ENCODE data around the gene MEX3C. TPM values are rescaled to one million over a fixed set of nuclear protein-coding genes. Genes with fewer than 3 reads are reported as not detected.

The MEX3C gene
- polyA plus RNA-seq, 1 donor from 2014 or later: 58.6 TPM

DNA sequence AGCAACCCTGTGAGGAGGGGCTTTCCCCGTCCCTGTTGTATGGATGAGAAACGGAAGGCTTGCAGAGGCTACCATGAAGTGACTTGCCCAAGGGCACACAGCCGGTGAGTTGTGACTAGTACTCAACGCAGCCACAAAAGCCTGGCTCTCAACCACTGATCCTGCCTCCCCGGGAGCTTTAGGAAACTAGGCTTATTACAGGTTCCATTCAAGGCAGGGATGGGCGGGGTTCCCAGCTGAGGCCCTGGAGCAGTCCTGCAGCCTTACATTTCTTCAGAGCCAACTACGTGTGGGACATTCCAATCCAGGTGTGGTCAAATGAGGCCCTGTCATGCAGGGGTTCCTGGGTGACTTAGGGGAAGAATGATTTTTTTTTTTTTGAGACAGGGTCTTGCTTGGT lies 59.6 kb downstream of the MEX3C start:
- no peak overlapping the region for H3K4me2 ChIP-seq (ENCODE audit: low read length)
- TF ChIP-seq RAD21 (conservative IDR thresholded peaks at IDR 0.05) (no peak), EZH2 (IDR thresholded peaks at IDR 0.05; ENCODE audit: borderline replicate concordance, insufficient read depth, low read length, poor library complexity, severe bottlenecking) (no peak), MXI1 (conservative IDR thresholded peaks at IDR 0.05; ENCODE audit: poor library complexity, severe bottlenecking) (no peak), POLR2AphosphoS5 (IDR thresholded peaks at IDR 0.05) (no peak), SMC3 (conservative IDR thresholded peaks at IDR 0.05; ENCODE audit: poor library complexity) (no peak), TAF1 (IDR thresholded peaks at IDR 0.05; ENCODE audit: low read depth) (no peak), EP300 (conservative IDR thresholded peaks at IDR 0.05; ENCODE audit: poor library complexity, severe bottlenecking) (no peak)
- TF ChIP-seq, protein P1, sequence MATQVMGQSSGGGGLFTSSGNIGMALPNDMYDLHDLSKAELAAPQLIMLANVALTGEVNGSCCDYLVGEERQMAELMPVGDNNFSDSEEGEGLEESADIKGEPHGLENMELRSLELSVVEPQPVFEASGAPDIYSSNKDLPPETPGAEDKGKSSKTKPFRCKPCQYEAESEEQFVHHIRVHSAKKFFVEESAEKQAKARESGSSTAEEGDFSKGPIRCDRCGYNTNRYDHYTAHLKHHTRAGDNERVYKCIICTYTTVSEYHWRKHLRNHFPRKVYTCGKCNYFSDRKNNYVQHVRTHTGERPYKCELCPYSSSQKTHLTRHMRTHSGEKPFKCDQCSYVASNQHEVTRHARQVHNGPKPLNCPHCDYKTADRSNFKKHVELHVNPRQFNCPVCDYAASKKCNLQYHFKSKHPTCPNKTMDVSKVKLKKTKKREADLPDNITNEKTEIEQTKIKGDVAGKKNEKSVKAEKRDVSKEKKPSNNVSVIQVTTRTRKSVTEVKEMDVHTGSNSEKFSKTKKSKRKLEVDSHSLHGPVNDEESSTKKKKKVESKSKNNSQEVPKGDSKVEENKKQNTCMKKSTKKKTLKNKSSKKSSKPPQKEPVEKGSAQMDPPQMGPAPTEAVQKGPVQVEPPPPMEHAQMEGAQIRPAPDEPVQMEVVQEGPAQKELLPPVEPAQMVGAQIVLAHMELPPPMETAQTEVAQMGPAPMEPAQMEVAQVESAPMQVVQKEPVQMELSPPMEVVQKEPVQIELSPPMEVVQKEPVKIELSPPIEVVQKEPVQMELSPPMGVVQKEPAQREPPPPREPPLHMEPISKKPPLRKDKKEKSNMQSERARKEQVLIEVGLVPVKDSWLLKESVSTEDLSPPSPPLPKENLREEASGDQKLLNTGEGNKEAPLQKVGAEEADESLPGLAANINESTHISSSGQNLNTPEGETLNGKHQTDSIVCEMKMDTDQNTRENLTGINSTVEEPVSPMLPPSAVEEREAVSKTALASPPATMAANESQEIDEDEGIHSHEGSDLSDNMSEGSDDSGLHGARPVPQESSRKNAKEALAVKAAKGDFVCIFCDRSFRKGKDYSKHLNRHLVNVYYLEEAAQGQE (IDR thresholded peaks at IDR 0.05; ENCODE audit: borderline replicate concordance): no peak
- TF ChIP-seq, protein P2, sequence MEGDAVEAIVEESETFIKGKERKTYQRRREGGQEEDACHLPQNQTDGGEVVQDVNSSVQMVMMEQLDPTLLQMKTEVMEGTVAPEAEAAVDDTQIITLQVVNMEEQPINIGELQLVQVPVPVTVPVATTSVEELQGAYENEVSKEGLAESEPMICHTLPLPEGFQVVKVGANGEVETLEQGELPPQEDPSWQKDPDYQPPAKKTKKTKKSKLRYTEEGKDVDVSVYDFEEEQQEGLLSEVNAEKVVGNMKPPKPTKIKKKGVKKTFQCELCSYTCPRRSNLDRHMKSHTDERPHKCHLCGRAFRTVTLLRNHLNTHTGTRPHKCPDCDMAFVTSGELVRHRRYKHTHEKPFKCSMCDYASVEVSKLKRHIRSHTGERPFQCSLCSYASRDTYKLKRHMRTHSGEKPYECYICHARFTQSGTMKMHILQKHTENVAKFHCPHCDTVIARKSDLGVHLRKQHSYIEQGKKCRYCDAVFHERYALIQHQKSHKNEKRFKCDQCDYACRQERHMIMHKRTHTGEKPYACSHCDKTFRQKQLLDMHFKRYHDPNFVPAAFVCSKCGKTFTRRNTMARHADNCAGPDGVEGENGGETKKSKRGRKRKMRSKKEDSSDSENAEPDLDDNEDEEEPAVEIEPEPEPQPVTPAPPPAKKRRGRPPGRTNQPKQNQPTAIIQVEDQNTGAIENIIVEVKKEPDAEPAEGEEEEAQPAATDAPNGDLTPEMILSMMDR (IDR thresholded peaks at IDR 0.05; ENCODE audit: poor library complexity, severe bottlenecking): no peak
- no peak overlapping the region for H3K27ac ChIP-seq (ENCODE audit: low read length)
- H4K20me1 ChIP-seq (ENCODE audit: insufficient read depth): no peaks in the 10 kb centered on the region
- H3K9me2 ChIP-seq (ENCODE audit: insufficient read depth, low read length): no peaks in the 10 kb centered on the region
- no peaks in the 10 kb centered on the region for H3K27me3 ChIP-seq (ENCODE audit: insufficient read depth, low read depth, low read length)
- H3K36me3 ChIP-seq (ENCODE audit: insufficient read depth, low read length): no peaks in the 10 kb centered on the region
- no peaks in the 10 kb centered on the region for H3F3A ChIP-seq (ENCODE audit: insufficient read depth, low read length, poor library complexity, severe bottlenecking)
- no peak overlapping the region for H3K9ac ChIP-seq (ENCODE audit: low read length)
- no peak overlapping the region for H2AFZ ChIP-seq (ENCODE audit: low read depth, low read length)
- no peak overlapping the region for H3K4me3 ChIP-seq (ENCODE audit: low read length)
- H3K9me3 ChIP-seq (ENCODE audit: low read length): no peaks in the 10 kb centered on the region
- H3K79me2 ChIP-seq (replicated peaks; ENCODE audit: insufficient read depth, low read length): no peaks in the 10 kb centered on the region

DNA sequence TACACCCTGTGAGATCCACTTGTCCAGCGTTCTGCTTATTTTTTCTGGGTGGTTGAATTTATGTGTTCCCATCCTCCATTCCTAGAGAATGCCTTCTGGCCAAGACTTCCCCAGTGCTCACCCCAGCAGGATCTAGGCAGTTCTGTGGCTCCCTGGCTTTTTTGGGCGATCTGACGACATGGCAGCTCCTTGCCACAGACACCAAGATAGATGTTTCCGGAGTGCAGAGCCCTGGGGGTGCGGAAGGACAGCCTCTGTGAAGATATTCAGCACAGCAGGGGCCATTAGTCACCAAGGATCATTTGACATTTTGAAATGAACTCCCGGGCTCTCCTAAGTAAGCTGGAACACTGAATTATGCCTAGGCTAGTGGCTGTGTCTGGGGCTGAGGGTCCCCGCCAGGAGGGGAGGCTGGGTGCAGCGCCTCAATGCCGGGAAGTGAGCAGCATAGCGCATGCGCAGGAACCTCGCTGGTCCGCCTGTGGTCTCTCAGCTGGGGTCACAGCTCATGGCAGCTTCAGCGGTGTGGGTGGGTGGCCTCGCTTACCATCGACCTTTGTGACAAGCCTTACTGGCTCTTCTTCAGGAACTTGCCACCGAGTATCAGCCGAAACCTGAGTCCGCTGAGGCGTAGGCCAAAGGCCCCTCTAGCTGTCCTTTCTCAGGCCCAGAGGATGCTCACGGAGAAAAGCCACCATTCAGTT lies 60.3 kb downstream of the MEX3C start:
- TF ChIP-seq, protein P2 (IDR thresholded peaks at IDR 0.05; ENCODE audit: poor library complexity, severe bottlenecking): no peak
- TF ChIP-seq TAF1 (IDR thresholded peaks at IDR 0.05; ENCODE audit: low read depth) (no peak), SMC3 (conservative IDR thresholded peaks at IDR 0.05; ENCODE audit: poor library complexity) (no peak), POLR2AphosphoS5 (IDR thresholded peaks at IDR 0.05) (no peak), MXI1 (conservative IDR thresholded peaks at IDR 0.05; ENCODE audit: poor library complexity, severe bottlenecking) (no peak), RAD21 (conservative IDR thresholded peaks at IDR 0.05) (no peak), EZH2 (IDR thresholded peaks at IDR 0.05; ENCODE audit: borderline replicate concordance, insufficient read depth, low read length, poor library complexity, severe bottlenecking) (no peak), EP300 (conservative IDR thresholded peaks at IDR 0.05; ENCODE audit: poor library complexity, severe bottlenecking) (no peak)
- TF ChIP-seq, protein P1 (IDR thresholded peaks at IDR 0.05; ENCODE audit: borderline replicate concordance): no peak
- H3K9me3 ChIP-seq (ENCODE audit: low read length): no peaks in the 10 kb centered on the region
- no peaks in the 10 kb centered on the region for H3K36me3 ChIP-seq (ENCODE audit: insufficient read depth, low read length)
- H4K20me1 ChIP-seq (ENCODE audit: insufficient read depth): no peaks in the 10 kb centered on the region
- no peaks in the 10 kb centered on the region for H3K79me2 ChIP-seq (replicated peaks; ENCODE audit: insufficient read depth, low read length)
- H3K9ac ChIP-seq (ENCODE audit: low read length): no peak overlapping the region
- H3K4me2 ChIP-seq (ENCODE audit: low read length): no peak overlapping the region
- no peaks in the 10 kb centered on the region for H3K9me2 ChIP-seq (ENCODE audit: insufficient read depth, low read length)
- H3F3A ChIP-seq (ENCODE audit: insufficient read depth, low read length, poor library complexity, severe bottlenecking): no peaks in the 10 kb centered on the region
- H3K27me3 ChIP-seq (ENCODE audit: insufficient read depth, low read depth, low read length): no peaks in the 10 kb centered on the region
- H3K4me3 ChIP-seq (ENCODE audit: low read length): no peak overlapping the region
- no peak overlapping the region for H3K27ac ChIP-seq (ENCODE audit: low read length)
- H2AFZ ChIP-seq (ENCODE audit: low read depth, low read length): no peak overlapping the region

Data from neural cell (in vitro differentiated cells).